ENCODE results near the gene ARL17B. TPM values are rescaled to one million over a fixed set of nuclear protein-coding genes. Genes with fewer than 3 reads are reported as not detected.
"Not testable (repeated sequence)": the region's sequence is repeated elsewhere in the genome, so short reads cannot be mapped to it uniquely, and the experiment has no call there.

ARL17B gene
- total and polyA plus RNA-seq, 2 of the 4 experiments (the other 2 are of a cell fraction) = 4.8 to 6.5 TPM

GRCh38 chr17:46396292-46396691 lies 34.7 kb upstream of the ARL17B start:
- POLR2A ChIA-PET (ENCODE audit: unreplicated experiment); H3K4me1 ChIP-seq (ENCODE audit: control insufficient read depth, insufficient read depth, low read length); H3K4me3 ChIP-seq (ENCODE audit: insufficient read depth, low read depth, low read length); H3K9ac ChIP-seq (ENCODE audit: low read depth, low read length); H3K79me1 ChIP-seq (ENCODE audit: low read depth in 1 of 2, low read length in 2 of 2); H3K9me3 ChIP-seq (ENCODE audit: control insufficient read depth, insufficient read depth, low read length); H3K4me2 ChIP-seq (ENCODE audit: low read depth, low read length); H2AK9ac ChIP-seq (replicated peaks; ENCODE audit: low read depth, low read length, poor library complexity); ATAC-seq (ENCODE audit: low read depth); H3K27me3 ChIP-seq (ENCODE audit: control insufficient read depth, insufficient read depth, low read length); H3K27ac ChIP-seq (ENCODE audit: insufficient read depth, low read length); H4K91ac ChIP-seq (ENCODE audit: insufficient read depth, low read depth, low read length); H4K5ac ChIP-seq (ENCODE audit: low read depth, low read length); H4K8ac ChIP-seq (ENCODE audit: low read depth in 2 of 2, low read length in 2 of 2); in situ Hi-C loops (cut with MboI; ENCODE audit: low sequenced_read_pairs); H2AK5ac ChIP-seq (ENCODE audit: low read depth, low read length); H3K36me3 ChIP-seq (ENCODE audit: control insufficient read depth, insufficient read depth, low read length); H3K56ac ChIP-seq (ENCODE audit: extremely low read depth, insufficient read depth, low read length); dilution Hi-C loops (cut with HindIII; ENCODE audit: low sequenced_read_pairs, unreplicated experiment); intact Hi-C loops (cut with micrococcal nuclease); BruUV-seq (replicated peaks); H4K20me1 ChIP-seq (ENCODE audit: insufficient read depth, low read length); H2BK5ac ChIP-seq (ENCODE audit: low read depth, low read length, poor library complexity, severe bottlenecking); DNase-seq; H3K9me1 ChIP-seq (ENCODE audit: insufficient read depth, low read length); H2BK120ac ChIP-seq (ENCODE audit: low read depth, low read length); H3K23ac ChIP-seq (ENCODE audit: low read depth, low read length); H3K18ac ChIP-seq (ENCODE audit: low read depth, low read length); H2AFZ ChIP-seq (replicated peaks; ENCODE audit: low read length, poor library complexity); CTCF ChIA-PET; H2BK20ac ChIP-seq (ENCODE audit: low read depth, low read length); H3K14ac ChIP-seq (replicated peaks; ENCODE audit: low read depth, low read length); H3K4ac ChIP-seq (ENCODE audit: low read depth, low read length); H2BK15ac ChIP-seq (ENCODE audit: low read depth, low read length): not testable (repeated sequence)
- WGBS, 2 experiments (ENCODE audit: extremely low coverage in 2 of 2, insufficient read length in 1 of 2) = no CpG with 5 or more reads among the region's 2 CpGs

GRCh38 chr17:46393702-46394101 lies 32.1 kb upstream of the ARL17B start:
- no CpG with 5 or more reads among the region's 2 CpGs for WGBS, 2 experiments (ENCODE audit: extremely low coverage in 2 of 2, insufficient read length in 1 of 2)
- H3K9me3 ChIP-seq (ENCODE audit: control insufficient read depth, insufficient read depth, low read length); dilution Hi-C loops (cut with HindIII; ENCODE audit: low sequenced_read_pairs, unreplicated experiment); H2AFZ ChIP-seq (replicated peaks; ENCODE audit: low read length, poor library complexity); H3K23ac ChIP-seq (ENCODE audit: low read depth, low read length); H3K79me1 ChIP-seq (ENCODE audit: low read depth in 1 of 2, low read length in 2 of 2); H3K4me2 ChIP-seq (ENCODE audit: low read depth, low read length); H4K20me1 ChIP-seq (ENCODE audit: insufficient read depth, low read length); H3K4me1 ChIP-seq (ENCODE audit: control insufficient read depth, insufficient read depth, low read length); H3K27me3 ChIP-seq (ENCODE audit: control insufficient read depth, insufficient read depth, low read length); H4K91ac ChIP-seq (ENCODE audit: insufficient read depth, low read depth, low read length); BruUV-seq (replicated peaks); H3K14ac ChIP-seq (replicated peaks; ENCODE audit: low read depth, low read length); H2AK9ac ChIP-seq (replicated peaks; ENCODE audit: low read depth, low read length, poor library complexity); H3K4me3 ChIP-seq (ENCODE audit: insufficient read depth, low read depth, low read length); H2BK5ac ChIP-seq (ENCODE audit: low read depth, low read length, poor library complexity, severe bottlenecking); H3K9ac ChIP-seq (ENCODE audit: low read depth, low read length); in situ Hi-C loops (cut with MboI; ENCODE audit: low sequenced_read_pairs); H2AK5ac ChIP-seq (ENCODE audit: low read depth, low read length); H2BK120ac ChIP-seq (ENCODE audit: low read depth, low read length); H3K4ac ChIP-seq (ENCODE audit: low read depth, low read length); CTCF ChIA-PET; H3K27ac ChIP-seq (ENCODE audit: insufficient read depth, low read length); H3K56ac ChIP-seq (ENCODE audit: extremely low read depth, insufficient read depth, low read length); DNase-seq; H3K36me3 ChIP-seq (ENCODE audit: control insufficient read depth, insufficient read depth, low read length); H2BK20ac ChIP-seq (ENCODE audit: low read depth, low read length); H3K18ac ChIP-seq (ENCODE audit: low read depth, low read length); H4K8ac ChIP-seq (ENCODE audit: low read depth in 2 of 2, low read length in 2 of 2); H2BK15ac ChIP-seq (ENCODE audit: low read depth, low read length); intact Hi-C loops (cut with micrococcal nuclease); POLR2A ChIA-PET (ENCODE audit: unreplicated experiment); H3K9me1 ChIP-seq (ENCODE audit: insufficient read depth, low read length); H4K5ac ChIP-seq (ENCODE audit: low read depth, low read length): not testable (repeated sequence)
- peak; percentile 65; the same call in 1 of the 2 replicates for ATAC-seq (ENCODE audit: low read depth)
